ENCODE results near the gene GALNT9. TPM values are rescaled to one million over a fixed set of nuclear protein-coding genes. Genes with fewer than 3 reads are reported as not detected.

The GALNT9 gene
- total and polyA plus RNA-seq, 8 donors, result 0.15 to 3.1 (median 0.19) TPM; not detected in 5

GRCh38 chr12:132148368-132149045, 180.9 kb downstream of the GALNT9 start:
- Histone ChIP-seq H3K27me3 (no peaks in the 10 kb centered on the region), H3K4me1 (peaks cover 10 to 32% (median 19%) of the 10 kb centered on the region in 4 donors), H3K9me3 (no peaks in the 10 kb centered on the region), H3K4me3 (no peak overlapping the region), H3K36me3 (peaks cover 13 to 60% (median 53%) of the 10 kb centered on the region in 4 donors), H3K27ac (no peak overlapping the region)
- DNase-seq, result no peak
- intact Hi-C loops (cut with DNase I; ENCODE audit: low total_unique reads), result no loop called here
- no peak for TF ChIP-seq EP300 (IDR thresholded peaks at IDR 0.05)
- no peak for TF ChIP-seq POLR2A (IDR thresholded peaks at IDR 0.05)
- TF ChIP-seq POLR2AphosphoS5 (IDR thresholded peaks at IDR 0.05), result no peak
- no peak for TF ChIP-seq CTCF (IDR thresholded peaks at IDR 0.05)
- 89 to 94% (median 93%) methylated on average over 15 to 41 of the region's 41 CpGs for WGBS, 5 donors

GRCh38 chr12:132147423-132148367, 181.7 kb downstream of the GALNT9 start:
- 90 to 94% (median 93%) methylated on average over 8 to 38 of the region's 38 CpGs for WGBS, 5 donors
- DNase-seq, result no peak
- no peak overlapping the region for H3K4me3 ChIP-seq
- TF ChIP-seq EP300 (IDR thresholded peaks at IDR 0.05), result no peak
- no peak for TF ChIP-seq POLR2A (IDR thresholded peaks at IDR 0.05)
- TF ChIP-seq POLR2AphosphoS5 (IDR thresholded peaks at IDR 0.05), result no peak
- no peak for TF ChIP-seq CTCF (IDR thresholded peaks at IDR 0.05)
- H3K36me3 ChIP-seq, result peaks cover 13 to 60% (median 53%) of the 10 kb centered on the region in 4 donors
- H3K4me1 ChIP-seq, result peaks cover 18 to 40% (median 27%) of the 10 kb centered on the region in 4 donors
- intact Hi-C loops (cut with DNase I; ENCODE audit: low total_unique reads), result no loop called here
- no peaks in the 10 kb centered on the region for H3K27me3 ChIP-seq
- H3K9me3 ChIP-seq, result no peaks in the 10 kb centered on the region
- no peak overlapping the region for H3K27ac ChIP-seq

GRCh38 chr12:132146772-132147422, 182.5 kb downstream of the GALNT9 start:
- no peaks in the 10 kb centered on the region for H3K9me3 ChIP-seq
- H3K4me3 ChIP-seq, result no peak overlapping the region
- intact Hi-C loops (cut with DNase I; ENCODE audit: low total_unique reads), result no loop called here
- peaks cover 12 to 59% (median 52%) of the 10 kb centered on the region in 4 donors for H3K36me3 ChIP-seq
- peaks cover 19 to 48% (median 35%) of the 10 kb centered on the region in 4 donors for H3K4me1 ChIP-seq
- TF ChIP-seq POLR2A (IDR thresholded peaks at IDR 0.05) (no peak), EP300 (IDR thresholded peaks at IDR 0.05) (no peak), POLR2AphosphoS5 (IDR thresholded peaks at IDR 0.05) (no peak)
- H3K27me3 ChIP-seq, result no peaks in the 10 kb centered on the region
- no peak overlapping the region for H3K27ac ChIP-seq
- DNase-seq, result no peak
- 88 to 93% (median 90%) methylated on average over 16 to 19 of the region's 19 CpGs for WGBS, 5 donors

Small RNA genes lying within 50 kb of the gene (small RNA-seq; reads per million reads assigned to genes)
- 0 reads per million in 4 donors for gene AC138466.3

Other genes with a start within 250 kb of the GALNT9 start
- gene DDX51, start 185.3 kb downstream of the GALNT9 start, total RNA-seq, result 10 to 100 TPM in 4 of 5 donors, 1 to 10 TPM in 1; 7.0 to 69.5 (median 12.9) TPM
- gene DDX51, start 185.3 kb downstream of the GALNT9 start, polyA plus RNA-seq, result 10 to 100 TPM in 2 of 3 donors, 1 to 10 TPM in 1; 6.6 to 16.0 (median 13.6) TPM
- 10 to 100 TPM in 3 of 5 donors, 1 to 10 TPM in 2; 2.2 to 63.6 (median 23.0) TPM for gene NOC4L, start 185.1 kb downstream of the GALNT9 start, total RNA-seq
- gene NOC4L, start 185.1 kb downstream of the GALNT9 start, polyA plus RNA-seq, result 10 to 100 TPM; 33.2 to 43.7 (median 37.9) TPM
- 100 to 1,000 TPM in 1 of 5 donors, 10 to 100 TPM in 2, 1 to 10 TPM in 2; 5.3 to 110 (median 51.1) TPM for gene FBRSL1, start 160.6 kb upstream of the GALNT9 start, total RNA-seq
- 10 to 100 TPM; 13.3 to 17.6 (median 13.7) TPM for gene FBRSL1, start 160.6 kb upstream of the GALNT9 start, polyA plus RNA-seq